Measurements from ENCODE around the gene IVNS1ABP. TPM values are rescaled to one million over a fixed set of nuclear protein-coding genes. Genes with fewer than 3 reads are reported as not detected.
A peak's percentile ranks its signal among the peaks of the same experiment; 100 is the strongest.

The IVNS1ABP gene
- total and polyA plus RNA-seq, 2 of the 13 experiments (the other 11 are each of a cell fraction or from before 2014, with no cell fraction given) = 49.1 to 51.7 TPM

DNA sequence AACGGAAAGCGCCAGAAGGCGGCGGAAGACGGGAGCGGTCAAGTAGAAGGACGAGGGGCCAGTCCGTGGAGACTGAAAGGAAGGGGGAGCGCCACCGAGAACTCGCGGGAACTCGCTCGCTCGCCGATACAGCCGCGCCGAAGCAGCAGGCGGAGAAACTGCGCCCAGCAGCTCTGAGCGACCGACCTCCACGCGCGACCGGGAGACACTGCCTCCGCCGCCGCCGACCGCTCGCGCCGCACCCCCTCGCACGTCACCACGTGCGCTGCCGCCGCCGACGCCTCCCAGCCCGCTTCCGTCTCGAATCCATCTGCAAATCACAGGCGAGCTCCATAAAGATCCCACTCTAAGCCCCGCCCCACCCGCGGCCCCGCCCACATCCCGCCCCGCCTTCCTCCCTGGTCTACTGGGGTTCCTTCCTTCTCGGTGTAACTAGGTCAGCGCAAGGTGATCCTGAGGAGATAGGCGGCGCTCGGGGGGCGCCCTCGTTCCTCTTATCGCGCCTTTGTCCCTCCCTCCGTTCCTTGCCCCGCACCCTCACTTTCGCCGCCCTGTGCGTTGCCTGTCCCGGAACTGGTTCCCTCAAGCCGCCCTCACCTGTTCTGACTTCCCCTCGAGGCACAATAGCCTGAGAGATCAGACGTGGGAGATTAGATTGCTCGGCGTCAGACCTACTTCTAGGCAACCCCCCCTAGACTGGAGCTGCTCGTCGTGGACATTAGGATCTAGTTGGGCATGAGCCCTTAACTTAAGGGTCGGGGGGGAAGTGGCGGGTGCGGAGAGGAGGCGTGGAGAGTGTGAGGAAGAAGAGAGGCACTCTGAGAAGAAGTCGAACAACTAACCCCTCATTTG is at the start of gene IVNS1ABP (continued):
- TF ChIP-seq MED8 (CRISPR knock-in tag; IDR thresholded peaks at IDR 0.05; ENCODE audit: insufficient replicate concordance) (no peak), ZBTB21 (CRISPR knock-in tag; IDR thresholded peaks at IDR 0.05) (no peak), TCF12 (IDR thresholded peaks at IDR 0.05) (no peak), TCF12 (CRISPR knock-in tag; IDR thresholded peaks at IDR 0.05) (no peak), ESRRA (CRISPR knock-in tag; IDR thresholded peaks at IDR 0.05; ENCODE audit: low read depth) (no peak), ZNF672 (CRISPR knock-in tag; IDR thresholded peaks at IDR 0.05) (no peak), KLF15 (CRISPR knock-in tag; IDR thresholded peaks at IDR 0.05; ENCODE audit: borderline replicate concordance) (0 out of 2 replicates have a peak, but pooled peaks have one; percentile 43), ATF5 (CRISPR knock-in tag; IDR thresholded peaks at IDR 0.05; ENCODE audit: low read depth) (no peak; the same call in 1 of the 2 replicates), TCF7 (IDR thresholded peaks at IDR 0.05; ENCODE audit: low read depth) (no peak), MATR3 (CRISPR knock-in tag; IDR thresholded peaks at IDR 0.05) (no peak), MEIS1 (CRISPR knock-in tag; IDR thresholded peaks at IDR 0.05; ENCODE audit: borderline replicate concordance) (no peak), ZFP1 (CRISPR knock-in tag; IDR thresholded peaks at IDR 0.05) (no peak), FLYWCH1 (CRISPR knock-in tag; IDR thresholded peaks at IDR 0.05) (no peak), ZNF30 (CRISPR knock-in tag; IDR thresholded peaks at IDR 0.05) (0 out of 2 replicates have a peak, but pooled peaks have one; percentile 21), MXI1 (IDR thresholded peaks at IDR 0.05; ENCODE audit: borderline replicate concordance, low read depth, low read length) (peak; percentile 94), ZSCAN9 (CRISPR knock-in tag; IDR thresholded peaks at IDR 0.05; ENCODE audit: borderline replicate concordance) (peak; percentile 53; the same call in 1 of the 2 replicates)
- TF ChIP-seq, protein P1, sequence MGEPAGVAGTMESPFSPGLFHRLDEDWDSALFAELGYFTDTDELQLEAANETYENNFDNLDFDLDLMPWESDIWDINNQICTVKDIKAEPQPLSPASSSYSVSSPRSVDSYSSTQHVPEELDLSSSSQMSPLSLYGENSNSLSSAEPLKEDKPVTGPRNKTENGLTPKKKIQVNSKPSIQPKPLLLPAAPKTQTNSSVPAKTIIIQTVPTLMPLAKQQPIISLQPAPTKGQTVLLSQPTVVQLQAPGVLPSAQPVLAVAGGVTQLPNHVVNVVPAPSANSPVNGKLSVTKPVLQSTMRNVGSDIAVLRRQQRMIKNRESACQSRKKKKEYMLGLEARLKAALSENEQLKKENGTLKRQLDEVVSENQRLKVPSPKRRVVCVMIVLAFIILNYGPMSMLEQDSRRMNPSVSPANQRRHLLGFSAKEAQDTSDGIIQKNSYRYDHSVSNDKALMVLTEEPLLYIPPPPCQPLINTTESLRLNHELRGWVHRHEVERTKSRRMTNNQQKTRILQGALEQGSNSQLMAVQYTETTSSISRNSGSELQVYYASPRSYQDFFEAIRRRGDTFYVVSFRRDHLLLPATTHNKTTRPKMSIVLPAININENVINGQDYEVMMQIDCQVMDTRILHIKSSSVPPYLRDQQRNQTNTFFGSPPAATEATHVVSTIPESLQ (CRISPR knock-in tag; conservative IDR thresholded peaks at IDR 0.05) = no peak
- TF ChIP-seq, protein P2, sequence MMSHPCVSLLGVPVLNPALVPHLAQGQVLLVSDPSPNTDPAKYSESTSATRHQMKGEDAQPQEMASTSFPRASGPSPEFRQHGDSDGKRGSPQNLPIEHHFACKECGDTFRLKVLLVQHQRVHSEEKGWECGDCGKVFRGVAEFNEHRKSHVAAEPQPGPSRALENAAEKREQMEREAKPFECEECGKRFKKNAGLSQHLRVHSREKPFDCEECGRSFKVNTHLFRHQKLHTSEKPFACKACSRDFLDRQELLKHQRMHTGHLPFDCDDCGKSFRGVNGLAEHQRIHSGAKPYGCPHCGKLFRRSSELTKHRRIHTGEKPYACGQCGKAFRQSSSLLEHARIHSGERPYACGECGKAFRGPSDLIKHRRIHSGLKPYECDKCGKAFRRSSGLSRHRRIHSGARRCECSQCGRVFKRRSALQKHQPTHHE (CRISPR knock-in tag; IDR thresholded peaks at IDR 0.05; ENCODE audit: borderline replicate concordance) = no peak
- TF ChIP-seq, protein P3, sequence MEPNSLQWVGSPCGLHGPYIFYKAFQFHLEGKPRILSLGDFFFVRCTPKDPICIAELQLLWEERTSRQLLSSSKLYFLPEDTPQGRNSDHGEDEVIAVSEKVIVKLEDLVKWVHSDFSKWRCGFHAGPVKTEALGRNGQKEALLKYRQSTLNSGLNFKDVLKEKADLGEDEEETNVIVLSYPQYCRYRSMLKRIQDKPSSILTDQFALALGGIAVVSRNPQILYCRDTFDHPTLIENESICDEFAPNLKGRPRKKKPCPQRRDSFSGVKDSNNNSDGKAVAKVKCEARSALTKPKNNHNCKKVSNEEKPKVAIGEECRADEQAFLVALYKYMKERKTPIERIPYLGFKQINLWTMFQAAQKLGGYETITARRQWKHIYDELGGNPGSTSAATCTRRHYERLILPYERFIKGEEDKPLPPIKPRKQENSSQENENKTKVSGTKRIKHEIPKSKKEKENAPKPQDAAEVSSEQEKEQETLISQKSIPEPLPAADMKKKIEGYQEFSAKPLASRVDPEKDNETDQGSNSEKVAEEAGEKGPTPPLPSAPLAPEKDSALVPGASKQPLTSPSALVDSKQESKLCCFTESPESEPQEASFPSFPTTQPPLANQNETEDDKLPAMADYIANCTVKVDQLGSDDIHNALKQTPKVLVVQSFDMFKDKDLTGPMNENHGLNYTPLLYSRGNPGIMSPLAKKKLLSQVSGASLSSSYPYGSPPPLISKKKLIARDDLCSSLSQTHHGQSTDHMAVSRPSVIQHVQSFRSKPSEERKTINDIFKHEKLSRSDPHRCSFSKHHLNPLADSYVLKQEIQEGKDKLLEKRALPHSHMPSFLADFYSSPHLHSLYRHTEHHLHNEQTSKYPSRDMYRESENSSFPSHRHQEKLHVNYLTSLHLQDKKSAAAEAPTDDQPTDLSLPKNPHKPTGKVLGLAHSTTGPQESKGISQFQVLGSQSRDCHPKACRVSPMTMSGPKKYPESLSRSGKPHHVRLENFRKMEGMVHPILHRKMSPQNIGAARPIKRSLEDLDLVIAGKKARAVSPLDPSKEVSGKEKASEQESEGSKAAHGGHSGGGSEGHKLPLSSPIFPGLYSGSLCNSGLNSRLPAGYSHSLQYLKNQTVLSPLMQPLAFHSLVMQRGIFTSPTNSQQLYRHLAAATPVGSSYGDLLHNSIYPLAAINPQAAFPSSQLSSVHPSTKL (CRISPR knock-in tag; IDR thresholded peaks at IDR 0.05) = peak; percentile 59
- TF ChIP-seq, protein P4, sequence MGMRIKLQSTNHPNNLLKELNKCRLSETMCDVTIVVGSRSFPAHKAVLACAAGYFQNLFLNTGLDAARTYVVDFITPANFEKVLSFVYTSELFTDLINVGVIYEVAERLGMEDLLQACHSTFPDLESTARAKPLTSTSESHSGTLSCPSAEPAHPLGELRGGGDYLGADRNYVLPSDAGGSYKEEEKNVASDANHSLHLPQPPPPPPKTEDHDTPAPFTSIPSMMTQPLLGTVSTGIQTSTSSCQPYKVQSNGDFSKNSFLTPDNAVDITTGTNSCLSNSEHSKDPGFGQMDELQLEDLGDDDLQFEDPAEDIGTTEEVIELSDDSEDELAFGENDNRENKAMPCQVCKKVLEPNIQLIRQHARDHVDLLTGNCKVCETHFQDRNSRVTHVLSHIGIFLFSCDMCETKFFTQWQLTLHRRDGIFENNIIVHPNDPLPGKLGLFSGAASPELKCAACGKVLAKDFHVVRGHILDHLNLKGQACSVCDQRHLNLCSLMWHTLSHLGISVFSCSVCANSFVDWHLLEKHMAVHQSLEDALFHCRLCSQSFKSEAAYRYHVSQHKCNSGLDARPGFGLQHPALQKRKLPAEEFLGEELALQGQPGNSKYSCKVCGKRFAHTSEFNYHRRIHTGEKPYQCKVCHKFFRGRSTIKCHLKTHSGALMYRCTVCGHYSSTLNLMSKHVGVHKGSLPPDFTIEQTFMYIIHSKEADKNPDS (CRISPR knock-in tag; IDR thresholded peaks at IDR 0.05) = peak; percentile 79; the same call in 1 of the 2 replicates

Measured in HepG2 (cell line).